PC-3 (cell line): ENCODE results near the gene KPNA5. TPM values are rescaled to one million over a fixed set of nuclear protein-coding genes. Genes with fewer than 3 reads are reported as not detected.

Experiments used
- ATAC-seq: fragments of 200-7000 bp; cut with Tn5 transposase; 2 replicates; pipeline ENCODE4 v1.9.1; 2020; ENCODE audit warnings: mild to moderate bottlenecking, moderate library complexity
- BruUV-seq: library from RNA; stranded (reverse); fragments of 400-500 nt; replicated peaks from 2 replicates; lab custom pipeline; 2021; lab: Mats Ljungman, UMichigan
- CTCF ChIA-PET: fragments of 300-600 bp; sonication (Branson Sonifier 250); formaldehyde crosslinking; loops from one replicate; lab custom pipeline; 2022; ENCODE audit warnings: antibody characterized with exemption; lab: Charles Lee
- POLR2A ChIA-PET: fragments of 300-600 bp; sonication (Branson Sonifier 250); formaldehyde crosslinking; loops from one replicate; lab custom pipeline; 2022; ENCODE audit warnings: antibody characterized with exemption; ENCODE audit not compliant: unreplicated experiment; lab: Charles Lee
- DNase-seq: peaks from one replicate; pipeline ENCODE4 v3.0.0-alpha.2; 2015
- H2AFZ ChIP-seq: fragments of 300-600 bp; sonication (generic); 2 replicates; pipeline ENCODE4 v1.6.0; 2016; ENCODE audit warnings: antibody characterized with exemption, low read length
- H3F3A ChIP-seq: fragments of 300-600 bp; sonication (generic); one replicate; pipeline ENCODE4 v1.6.0; 2017; ENCODE audit warnings: antibody characterized with exemption, low read length, control low read depth, mild to moderate bottlenecking; ENCODE audit not compliant: unreplicated experiment
- H3K27ac ChIP-seq: fragments of 300-600 bp; sonication (generic); 2 replicates; pipeline ENCODE4 v1.5.1; 2016; ENCODE audit warnings: mild to moderate bottlenecking, low read length
- H3K27me3 ChIP-seq: fragments of 300-600 bp; sonication (generic); 2 replicates; pipeline ENCODE4 v1.6.1; 2016; ENCODE audit warnings: low read length, mixed read lengths
- H3K36me3 ChIP-seq: fragments of 300-600 bp; sonication (generic); 2 replicates; pipeline ENCODE4 v1.6.1; 2016; ENCODE audit warnings: low read depth, mixed run types, low read length, mixed read lengths
- H3K4me1 ChIP-seq: fragments of 300-600 bp; sonication (generic); 2 replicates; pipeline ENCODE4 v1.5.1; 2016; ENCODE audit warnings: low read length; ENCODE audit not compliant: insufficient read depth
- H3K4me2 ChIP-seq: fragments of 300-600 bp; sonication (generic); 2 replicates; pipeline ENCODE4 v1.6.0; 2016; ENCODE audit warnings: low read length
- H3K4me3 ChIP-seq: fragments of 300-600 bp; sonication (generic); 2 replicates; pipeline ENCODE4 v1.5.1; 2016; ENCODE audit warnings: mild to moderate bottlenecking, low read length, mixed read lengths
- H3K79me2 ChIP-seq: fragments of 300-600 bp; sonication (generic); 2 replicates; pipeline ENCODE4 v1.6.1; 2017; ENCODE audit warnings: low read length, mixed read lengths
- H3K9ac ChIP-seq: fragments of 300-600 bp; sonication (generic); 2 replicates; pipeline ENCODE4 v1.6.0; 2016; ENCODE audit warnings: mild to moderate bottlenecking, low read length
- H3K9me2 ChIP-seq: fragments of 300-600 bp; sonication (generic); replicated peaks from 2 replicates; pipeline ENCODE4 v1.6.1; 2016; ENCODE audit warnings: mixed run types, low read length, mixed read lengths
- H3K9me3 ChIP-seq: fragments of 300-600 bp; sonication (generic); 2 replicates; pipeline ENCODE4 v1.6.1; 2016; ENCODE audit warnings: low read length, mixed read lengths
- H4K20me1 ChIP-seq: fragments of 300-600 bp; sonication (generic); 2 replicates; pipeline ENCODE4 v1.6.1; 2016; ENCODE audit warnings: low read length, mixed read lengths
- CTCF ChIP-seq: fragments of 300-600 bp; sonication (generic); conservative IDR thresholded peaks from 2 replicates; pipeline ENCODE4 v1.5.1; 2017; ENCODE audit warnings: antibody characterized with exemption, low read depth, mild to moderate bottlenecking, low read length
- EZH2 ChIP-seq: fragments of 300-600 bp; sonication (generic); IDR thresholded peaks from one replicate; pipeline ENCODE4 v1.6.1; 2017; ENCODE audit warnings: antibody characterized with exemption, mild to moderate bottlenecking, low read length; ENCODE audit not compliant: unreplicated experiment
- EZH2phosphoT487 ChIP-seq: fragments of 300-600 bp; sonication (generic); IDR thresholded peaks from 2 replicates; pipeline ENCODE4 v1.6.1; 2018; ENCODE audit warnings: mild to moderate bottlenecking, antibody characterized with exemption, low read length, borderline replicate concordance
- intact Hi-C: fragments of 100-400 bp; cut with micrococcal nuclease; formaldehyde crosslinking; loops from 2 replicates; pipeline ENCODE4 v1.9.0; 2023
- total RNA-seq: library from RNA; depleted of rRNA; stranded (reverse); fragments of >200 nt; gene quantifications from 2 replicates; pipeline ENCODE4 v1.2.3, GENCODE V29; 2014

KPNA5 gene
- total RNA-seq, 1 experiment from 2014 or later, result 4.9 TPM

- no peak for ATAC-seq
- H2AFZ ChIP-seq, result no peak overlapping the region
- no peak overlapping the region for H3K4me2 ChIP-seq
- H3K9ac ChIP-seq, result no peak overlapping the region
- DNase-seq, result no peak
- H3K4me1 ChIP-seq, result no peaks in the 10 kb centered on the region
- no peaks in the 10 kb centered on the region for H3K9me3 ChIP-seq
- H3K27me3 ChIP-seq, result no peaks in the 10 kb centered on the region
- H3K79me2 ChIP-seq, result no peaks in the 10 kb centered on the region
- no peak overlapping the region for H3K4me3 ChIP-seq
- no peak for TF ChIP-seq EZH2
- TF ChIP-seq EZH2phosphoT487, result no peak
- no peak for TF ChIP-seq CTCF
- POLR2A ChIA-PET, result no interaction called here
- H3K27ac ChIP-seq, result no peak overlapping the region
- CTCF ChIA-PET, result no interaction called here
- H3F3A ChIP-seq, result no peaks in the 10 kb centered on the region
- no peaks in the 10 kb centered on the region for H4K20me1 ChIP-seq
- H3K9me2 ChIP-seq, result no peaks in the 10 kb centered on the region
- no peaks in the 10 kb centered on the region for H3K36me3 ChIP-seq
- BruUV-seq, result no TSS peak
- intact Hi-C loops, result no loop called here
Measured at GRCh38 chr6:116741571-116741970, 60.6 kb downstream of the KPNA5 start.

- H3F3A ChIP-seq, result no peaks in the 10 kb centered on the region
- CTCF ChIA-PET, result no interaction called here
- H4K20me1 ChIP-seq, result no peaks in the 10 kb centered on the region
- no peak for DNase-seq
- no peaks in the 10 kb centered on the region for H3K79me2 ChIP-seq
- H3K9me3 ChIP-seq, result no peaks in the 10 kb centered on the region
- H3K36me3 ChIP-seq, result no peaks in the 10 kb centered on the region
- POLR2A ChIA-PET, result no interaction called here
- TF ChIP-seq EZH2 (no peak), EZH2phosphoT487 (no peak), CTCF (no peak)
- H2AFZ ChIP-seq, result no peak overlapping the region
- no peaks in the 10 kb centered on the region for H3K9me2 ChIP-seq
- no peaks in the 10 kb centered on the region for H3K4me1 ChIP-seq
- H3K27me3 ChIP-seq, result no peaks in the 10 kb centered on the region
- no peak overlapping the region for H3K27ac ChIP-seq
- no TSS peak for BruUV-seq
- no peak overlapping the region for H3K9ac ChIP-seq
- intact Hi-C loops, result no loop called here
- H3K4me2 ChIP-seq, result no peak overlapping the region
- H3K4me3 ChIP-seq, result no peak overlapping the region
- no peak for ATAC-seq
Measured at GRCh38 chr6:116745176-116745575, 64.2 kb downstream of the KPNA5 start.

GRCh38 chr6:116761779-116762178 is 80.8 kb downstream of the KPNA5 start:
- no peaks in the 10 kb centered on the region for H3K9me2 ChIP-seq
- H3K36me3 ChIP-seq, result no peaks in the 10 kb centered on the region
- POLR2A ChIA-PET, result no interaction called here
- no peak overlapping the region for H3K9ac ChIP-seq
- no peak overlapping the region for H3K4me3 ChIP-seq
- no peak overlapping the region for H3K4me2 ChIP-seq
- DNase-seq, result no peak
- TF ChIP-seq EZH2, result no peak
- no peak for TF ChIP-seq CTCF
- TF ChIP-seq EZH2phosphoT487, result no peak
- no peaks in the 10 kb centered on the region for H3K27me3 ChIP-seq
- no peaks in the 10 kb centered on the region for H3K4me1 ChIP-seq
- ATAC-seq, result no peak
- no peak overlapping the region for H3K27ac ChIP-seq
- intact Hi-C loops, result no loop called here
- BruUV-seq, result no TSS peak
- H3K9me3 ChIP-seq, result no peaks in the 10 kb centered on the region
- H3F3A ChIP-seq, result no peaks in the 10 kb centered on the region
- no peaks in the 10 kb centered on the region for H3K79me2 ChIP-seq
- H4K20me1 ChIP-seq, result no peaks in the 10 kb centered on the region
- CTCF ChIA-PET, result interaction anchor here (0.6 kb wide), 1 partner anchor 548 kb away, joined by 3 read pairs; no protein-coding TSS in a partner anchor
- H2AFZ ChIP-seq, result no peak overlapping the region
